ENCODE measurements around the gene PTPN14.

The PTPN14 gene

DNA sequence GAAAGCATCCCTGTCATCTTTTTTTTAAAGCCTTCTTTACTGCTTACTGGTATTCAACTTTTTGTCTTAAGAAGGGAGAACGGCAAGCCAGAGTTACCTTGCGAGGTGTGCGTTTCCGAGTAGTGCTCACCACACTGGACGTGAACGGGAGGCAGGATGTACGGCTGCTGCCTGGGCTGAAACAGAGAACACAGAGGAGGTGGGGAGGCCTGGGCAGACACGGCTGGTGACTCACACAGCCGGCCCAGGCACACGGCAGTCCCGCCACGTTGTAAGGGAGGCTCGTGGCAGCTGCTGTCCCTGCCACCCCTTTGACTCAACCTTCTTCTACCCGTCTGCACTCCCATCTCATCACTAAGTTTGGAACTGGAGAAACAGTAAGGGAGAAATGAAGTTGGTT is 164.7 kb downstream of the PTPN14 start:
- no peak for DNase-seq

DNA sequence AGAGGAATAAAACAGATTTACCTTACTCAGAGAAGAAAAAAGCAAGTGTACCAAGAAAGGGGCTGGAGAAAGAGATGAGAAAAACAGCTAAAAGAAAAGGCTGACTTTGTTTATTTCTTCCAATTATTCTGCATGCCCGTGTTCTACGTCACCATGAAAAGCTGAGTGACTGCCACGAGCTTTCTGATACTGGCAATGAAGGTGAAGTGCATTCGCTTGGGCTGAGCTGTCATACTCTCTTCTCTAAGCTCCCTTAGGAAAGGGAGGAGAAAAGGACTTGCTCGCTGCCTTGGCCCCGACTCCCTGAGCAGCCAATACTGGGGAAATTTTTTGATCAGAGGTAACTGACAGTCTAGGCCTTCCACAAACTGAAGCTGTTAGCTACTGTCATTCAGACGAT is 165.1 kb downstream of the PTPN14 start:
- no peak for DNase-seq

DNA sequence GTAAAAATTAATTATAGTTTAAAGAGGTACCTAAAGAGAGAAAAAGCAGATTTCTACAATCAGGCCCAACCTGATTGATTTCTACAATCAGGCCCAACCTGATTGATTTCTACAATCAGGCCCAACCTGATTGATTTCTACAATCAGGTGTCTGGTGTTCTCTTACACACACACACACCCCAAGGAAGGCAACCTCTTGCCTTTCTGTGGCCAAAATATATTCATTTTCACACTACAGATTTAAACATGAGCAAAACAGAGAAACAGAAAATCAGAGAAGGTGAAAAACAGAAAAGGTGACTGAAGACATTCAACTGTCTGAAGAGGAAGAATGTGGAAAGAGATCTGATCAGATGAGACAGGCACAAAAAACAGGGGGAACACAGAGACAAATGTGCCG is 166.0 kb downstream of the PTPN14 start:
- DNase-seq: no peak

DNA sequence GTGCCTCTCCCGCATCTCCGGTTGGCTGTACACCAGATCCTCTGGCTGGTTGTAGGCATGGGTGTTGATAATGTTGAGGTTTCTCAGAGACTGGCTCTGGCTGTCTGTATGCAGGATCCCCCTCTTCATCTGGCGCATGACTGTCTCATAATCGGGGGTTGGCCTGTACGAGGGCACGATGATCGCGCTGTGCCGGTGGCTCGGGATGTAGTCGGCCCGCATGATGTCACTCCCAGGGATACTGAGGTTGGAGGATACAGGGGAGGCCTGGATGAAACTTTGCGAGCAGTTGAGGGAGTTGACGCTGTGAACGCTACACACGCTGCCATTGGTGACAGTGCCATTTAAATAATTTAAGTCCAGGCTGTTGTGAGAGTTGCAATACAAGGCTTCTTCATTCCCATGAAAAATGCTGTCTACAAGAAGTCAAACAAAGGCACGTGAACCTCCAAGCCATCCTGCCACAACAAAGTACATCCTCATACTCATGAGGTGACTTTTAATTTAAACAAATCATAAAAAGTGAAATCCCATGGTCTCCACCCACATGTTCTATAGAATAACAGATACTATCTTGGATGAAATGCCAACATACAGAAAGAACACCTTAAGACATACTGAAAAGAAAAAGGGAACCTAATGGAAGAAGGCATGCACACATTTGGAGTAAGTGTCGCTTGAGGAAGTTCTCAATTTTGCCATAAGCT is 166.9 kb downstream of the PTPN14 start:
- DNase-seq: no peak

DNA sequence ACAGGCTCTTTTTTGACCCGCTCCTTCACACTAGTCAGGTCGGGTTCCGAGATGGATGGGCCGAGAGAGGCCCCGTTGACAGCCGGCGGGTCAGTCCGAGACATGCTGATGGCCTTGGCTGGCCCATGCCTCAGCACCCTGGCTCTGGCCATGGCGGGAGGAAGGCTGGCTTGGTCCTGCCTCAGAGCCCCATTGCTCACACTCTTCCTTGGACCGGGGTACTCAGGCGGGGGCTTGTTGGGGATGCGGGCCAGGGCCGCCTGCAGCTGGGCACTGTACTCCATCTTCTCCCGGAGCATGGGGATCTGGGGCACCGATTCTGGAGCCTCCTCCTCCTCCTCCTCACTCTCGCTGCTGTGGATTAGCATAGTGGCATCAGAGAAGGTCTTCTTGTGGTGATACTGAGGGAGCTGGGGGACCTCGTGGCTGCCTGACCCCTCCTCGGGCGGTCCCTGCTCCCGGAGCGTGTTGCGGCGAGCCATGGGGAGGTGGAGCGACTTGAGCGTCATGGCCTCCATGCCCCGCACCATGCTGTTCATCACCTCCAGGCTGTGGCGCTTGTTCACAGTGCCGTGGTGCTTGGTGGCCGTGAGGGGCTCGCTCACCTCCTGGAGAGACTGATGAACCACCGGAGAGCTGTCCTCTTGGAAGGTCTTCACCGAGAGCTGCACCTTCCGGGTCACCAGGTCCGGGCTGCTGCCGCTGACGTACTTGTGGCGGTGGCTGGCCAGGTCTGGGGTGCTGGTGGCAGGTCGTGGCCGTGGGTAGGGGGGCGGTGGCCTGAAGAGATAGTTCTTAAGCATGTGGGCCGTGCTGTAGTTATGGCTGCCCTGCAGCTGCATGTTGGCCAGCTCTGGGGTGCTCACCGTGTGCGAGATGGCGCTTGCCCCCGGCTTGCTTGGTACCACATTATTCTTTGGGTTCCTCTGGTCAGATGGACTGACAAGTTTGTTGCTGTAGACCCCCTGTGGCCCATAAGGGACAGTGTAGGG is 167.7 kb downstream of the PTPN14 start:
- no peak for DNase-seq

DNA sequence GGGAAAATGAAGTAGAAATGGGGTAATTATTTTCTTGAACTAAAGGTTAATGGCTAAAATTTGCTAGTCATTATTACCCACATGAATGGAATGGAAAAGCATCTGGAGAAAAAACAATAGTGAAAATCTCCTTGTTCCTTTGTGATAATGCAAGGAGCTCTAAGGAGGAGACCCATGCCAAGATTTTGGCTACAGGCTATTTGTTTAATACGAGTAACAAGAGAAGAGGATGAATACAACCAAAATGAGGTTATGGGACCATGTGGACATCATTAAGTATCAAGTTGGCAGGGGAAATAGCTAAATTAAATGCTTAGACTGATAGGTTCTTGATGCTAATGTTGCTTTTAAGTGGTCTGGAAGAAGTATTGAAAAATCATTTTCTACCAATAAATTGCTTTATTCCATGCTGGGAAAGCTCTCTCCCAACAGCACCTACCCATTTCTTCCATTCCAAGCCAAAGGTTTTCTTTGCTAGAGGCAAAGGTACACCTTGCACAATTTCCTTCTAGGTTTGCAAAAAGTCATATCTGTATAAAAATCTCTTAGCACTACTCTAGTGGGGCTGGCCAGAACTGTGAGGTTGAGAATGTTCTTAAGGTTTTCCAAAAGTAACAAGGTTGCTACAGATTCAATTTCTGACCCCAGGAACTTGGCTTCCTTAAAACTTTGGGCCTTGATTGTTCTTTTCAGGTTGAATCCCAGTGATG is 170.3 kb downstream of the PTPN14 start:
- no peak for DNase-seq

DNA sequence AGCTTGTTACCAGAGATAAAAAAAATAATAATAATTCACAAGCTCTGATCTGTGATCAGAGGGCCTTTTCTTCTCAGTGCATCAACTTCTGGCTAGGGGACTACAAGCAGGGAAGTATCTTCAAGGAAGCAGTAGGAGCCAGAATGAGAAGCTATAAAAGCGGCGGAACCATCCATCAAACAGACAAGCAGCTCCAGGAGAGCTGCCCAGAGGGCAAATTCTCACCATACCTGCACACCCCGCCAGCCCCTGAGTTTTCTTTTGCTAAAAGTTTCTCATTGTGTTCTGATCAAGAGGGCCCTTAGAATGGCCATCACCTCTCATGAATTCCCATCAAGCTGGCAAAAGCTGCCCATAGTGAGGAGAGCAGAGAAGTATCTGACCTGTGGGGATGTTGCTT is 171.0 kb downstream of the PTPN14 start:
- DNase-seq: no peak

DNA sequence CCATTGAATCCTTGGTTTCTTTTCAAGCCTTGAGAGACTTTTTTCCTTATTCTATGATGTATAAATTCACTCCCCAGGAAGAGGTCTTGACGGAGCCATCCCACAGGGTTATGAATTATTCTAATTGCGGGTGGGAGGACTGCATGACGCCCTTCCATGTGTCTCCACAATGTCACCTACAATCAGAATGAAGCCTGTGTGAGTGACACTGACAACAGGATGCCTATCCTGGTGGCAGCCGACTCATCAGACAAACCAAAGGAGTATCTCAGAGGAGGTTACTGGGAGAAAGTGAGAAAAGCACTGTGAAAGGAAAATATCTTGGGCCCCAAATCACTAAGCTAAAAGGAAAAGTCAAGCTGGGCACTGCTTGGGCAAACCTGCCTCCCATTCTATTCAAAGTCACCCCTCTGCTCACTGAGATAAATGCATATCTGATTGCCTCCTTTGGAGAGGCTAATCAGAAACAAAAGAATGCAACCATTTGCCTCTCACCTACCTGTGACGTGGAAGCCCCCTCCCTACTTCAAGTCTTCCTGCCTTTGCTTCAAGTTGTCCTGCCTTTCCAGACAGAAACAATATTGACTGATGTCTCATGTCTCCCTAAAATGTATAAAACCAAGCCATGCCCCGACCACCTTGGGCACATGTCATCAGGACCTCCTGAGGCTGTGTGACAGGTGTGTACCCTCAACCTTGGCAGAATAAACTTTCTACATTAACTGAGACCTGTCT is 172.0 kb downstream of the PTPN14 start:
- no peak for DNase-seq

DNA sequence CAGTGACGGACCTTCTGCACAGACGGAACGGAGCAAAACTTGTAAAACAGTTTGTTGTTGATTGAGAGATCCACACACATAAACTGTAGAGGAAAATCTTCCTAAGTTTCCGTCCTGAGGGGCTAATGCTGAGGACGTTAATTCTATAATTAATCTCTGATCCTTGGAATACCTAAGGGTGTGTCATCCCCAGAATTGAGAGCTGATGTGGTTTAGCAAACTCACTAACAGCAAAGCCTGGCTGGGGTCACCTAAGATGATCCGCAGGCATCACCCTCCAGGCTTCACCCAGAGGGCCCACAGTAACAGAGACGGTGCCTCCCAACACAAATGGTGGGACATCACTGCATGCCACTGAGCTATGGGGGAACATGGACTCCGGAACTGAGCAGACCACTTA is 172.9 kb downstream of the PTPN14 start:
- no peak for DNase-seq

DNA sequence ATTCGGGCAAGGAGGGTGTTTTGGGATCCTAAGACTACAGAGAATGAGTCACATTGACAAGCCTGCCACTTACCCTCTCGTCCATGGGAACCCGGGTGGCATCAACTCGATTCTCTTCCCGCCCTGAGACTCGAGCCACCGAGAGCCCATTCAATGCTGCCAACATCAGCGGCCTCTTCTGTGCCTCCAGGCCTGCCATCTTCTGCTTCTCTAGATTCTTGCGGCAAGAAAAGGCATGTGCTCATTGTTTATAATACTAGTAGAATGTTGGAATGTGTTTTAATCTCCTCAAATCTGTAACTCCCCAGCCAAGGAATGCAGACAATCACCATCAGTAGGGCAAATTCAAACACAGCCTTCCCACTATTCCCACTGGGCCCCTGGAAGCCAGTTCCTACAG is 173.5 kb downstream of the PTPN14 start:
- DNase-seq: no peak

DNA sequence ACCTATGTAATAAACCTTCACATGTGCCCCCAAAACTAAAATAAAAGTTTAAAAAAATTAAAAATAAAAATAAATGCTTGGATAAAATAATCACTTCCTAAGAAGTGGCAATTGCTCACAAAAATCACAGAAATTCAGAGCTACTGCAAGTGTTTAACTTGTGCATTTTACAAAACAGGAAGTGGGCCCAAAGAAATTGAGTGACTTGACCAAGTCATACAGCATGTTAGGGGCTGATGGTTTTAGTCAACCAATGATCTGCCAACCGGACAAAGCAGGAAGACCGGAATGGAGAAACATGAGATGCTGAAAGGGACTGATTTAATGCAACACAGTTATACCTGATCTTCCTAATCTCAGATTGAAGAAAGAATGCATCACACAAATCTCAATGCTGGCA is 173.9 kb downstream of the PTPN14 start:
- no peak for DNase-seq

DNA sequence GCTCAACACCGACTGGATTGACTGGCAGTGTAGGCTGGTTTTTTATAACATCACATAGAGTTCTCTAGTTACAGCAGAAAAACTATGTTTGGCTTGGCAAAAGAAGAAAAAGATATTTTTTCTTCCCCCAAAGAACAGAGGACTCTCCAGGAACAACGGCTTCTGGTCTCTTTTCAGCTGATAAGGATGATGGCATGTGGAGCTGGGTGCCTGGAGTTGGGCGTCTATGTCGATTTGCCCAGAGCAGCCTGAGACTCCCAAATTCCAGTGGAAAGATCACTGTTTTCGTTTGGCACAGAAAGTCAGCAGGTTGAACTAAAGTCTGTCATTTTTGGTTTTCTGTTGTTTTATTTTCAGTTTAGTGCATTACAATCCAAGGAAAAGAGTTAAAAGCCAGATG is 179.3 kb downstream of the PTPN14 start:
- DNase-seq: no peak

DNA sequence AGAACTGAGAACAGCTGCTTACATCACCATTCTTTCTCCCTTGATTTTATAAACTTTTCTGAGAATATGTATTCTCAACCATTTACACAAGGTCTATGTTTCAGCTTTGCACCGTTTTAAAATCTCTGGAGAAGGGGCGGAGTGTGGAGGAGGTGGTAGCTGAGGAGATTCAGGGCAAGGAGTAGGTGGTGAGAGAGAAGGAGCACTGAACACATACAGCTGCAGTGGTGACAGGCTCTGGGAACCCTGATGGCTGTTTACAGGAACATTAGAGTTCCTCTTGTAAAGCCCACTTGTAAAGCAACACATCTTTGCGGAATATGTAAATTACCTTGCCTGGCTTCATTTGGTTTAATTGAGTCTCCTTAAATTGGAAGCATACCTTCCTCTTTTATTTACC is 180.8 kb downstream of the PTPN14 start:
- no peak for DNase-seq

DNA sequence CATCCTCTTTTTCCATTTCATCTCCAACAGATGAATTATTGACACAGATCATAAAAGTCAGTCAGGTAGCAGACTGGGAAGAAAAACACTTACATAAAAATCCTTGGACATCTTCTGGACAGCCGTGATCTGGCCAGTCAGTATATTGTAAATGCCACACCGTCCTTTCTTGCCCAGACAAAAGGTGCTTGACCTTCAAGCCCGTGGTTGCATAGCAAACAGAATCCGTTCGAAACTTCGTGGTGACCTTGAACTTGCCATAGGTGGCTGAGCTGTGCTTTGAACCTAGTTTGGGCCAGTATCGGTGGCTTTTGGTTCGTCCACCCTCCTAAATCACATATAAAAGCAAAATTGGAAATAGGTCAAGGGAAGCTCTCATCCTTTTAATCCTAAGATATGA is 182.0 kb downstream of the PTPN14 start:
- DNase-seq: no peak

DNA sequence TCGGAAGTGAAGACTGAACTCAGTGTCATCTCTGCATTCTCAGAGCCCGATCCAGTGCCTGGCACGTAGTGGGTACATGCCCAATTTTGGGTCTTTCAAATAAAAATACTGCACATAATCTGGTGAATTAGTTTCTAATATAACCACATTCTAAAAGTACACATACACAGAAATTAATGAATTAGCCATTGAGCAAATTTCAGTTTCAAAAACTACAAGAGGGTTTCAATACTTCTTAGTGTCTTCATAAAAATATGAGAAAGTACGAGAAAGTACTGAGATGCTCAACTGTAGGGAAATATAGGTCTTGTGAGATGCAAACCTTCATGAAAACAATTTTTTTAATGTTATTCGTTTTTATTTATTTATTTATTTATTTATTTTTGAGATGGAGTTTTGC is 183.6 kb downstream of the PTPN14 start:
- DNase-seq: no peak

DNA sequence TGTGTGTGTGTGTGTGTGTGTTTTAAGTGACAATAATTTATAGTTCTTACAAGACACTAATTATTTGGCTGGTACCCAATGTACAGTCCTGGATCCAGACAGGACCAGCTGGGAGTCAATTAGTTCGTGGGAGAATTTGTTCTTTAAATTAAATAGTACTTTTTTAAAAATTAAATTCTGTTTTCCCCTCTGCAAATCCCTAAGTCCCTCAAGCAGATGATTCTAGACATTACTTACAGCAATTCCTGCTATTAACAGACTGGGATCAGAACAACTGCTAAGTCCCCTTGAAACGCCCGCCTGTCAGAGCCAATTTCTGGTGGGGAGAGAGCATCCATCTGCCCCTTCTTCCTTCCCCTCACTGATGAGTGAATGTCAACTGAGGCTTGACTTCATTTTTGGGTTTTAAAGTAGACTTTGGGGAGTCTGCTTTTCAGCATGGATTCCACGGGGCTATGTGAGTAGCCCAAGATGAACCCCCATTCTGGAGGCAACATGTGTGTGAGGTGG is 186.6 kb downstream of the PTPN14 start:
- no peak for DNase-seq

DNA sequence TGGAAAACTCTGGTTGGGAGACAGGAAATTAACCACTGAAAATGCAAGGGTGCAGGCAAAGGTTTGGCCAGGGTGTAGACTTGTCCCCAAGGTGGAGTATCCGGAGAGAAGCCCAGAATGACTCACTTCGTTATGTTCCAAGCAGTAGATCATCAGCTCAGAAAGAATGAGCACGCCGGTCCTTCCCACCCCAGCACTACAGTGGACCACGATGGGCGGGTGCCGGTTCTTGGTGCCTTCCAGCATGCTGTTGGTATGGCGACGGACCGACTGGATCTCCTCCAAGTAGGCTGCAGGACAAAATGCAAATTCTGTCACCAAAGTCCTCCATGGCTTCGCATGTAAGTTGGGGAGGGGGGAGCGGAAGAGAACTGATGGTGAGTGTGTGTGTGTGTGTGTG is 187.0 kb downstream of the PTPN14 start:
- no peak for DNase-seq

DNA sequence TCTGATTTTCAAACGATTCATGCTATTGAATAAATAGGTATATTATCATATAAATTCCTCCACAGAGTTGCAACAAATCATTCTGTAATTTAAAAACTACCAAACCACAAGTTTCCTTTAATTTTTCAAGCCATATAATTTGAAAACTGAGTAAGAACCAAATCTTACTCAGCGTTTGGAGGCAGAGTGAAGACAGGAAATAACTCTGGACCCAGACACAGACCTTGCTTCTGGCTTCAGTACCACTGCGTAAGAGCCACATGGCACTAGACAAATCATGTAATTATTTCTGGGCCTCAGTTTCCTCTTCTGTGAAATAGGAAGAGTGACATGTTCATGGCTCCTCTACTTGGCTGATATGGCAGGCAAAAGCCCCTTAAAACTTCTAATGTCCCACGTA is 188.0 kb downstream of the PTPN14 start:
- DNase-seq: no peak

DNA sequence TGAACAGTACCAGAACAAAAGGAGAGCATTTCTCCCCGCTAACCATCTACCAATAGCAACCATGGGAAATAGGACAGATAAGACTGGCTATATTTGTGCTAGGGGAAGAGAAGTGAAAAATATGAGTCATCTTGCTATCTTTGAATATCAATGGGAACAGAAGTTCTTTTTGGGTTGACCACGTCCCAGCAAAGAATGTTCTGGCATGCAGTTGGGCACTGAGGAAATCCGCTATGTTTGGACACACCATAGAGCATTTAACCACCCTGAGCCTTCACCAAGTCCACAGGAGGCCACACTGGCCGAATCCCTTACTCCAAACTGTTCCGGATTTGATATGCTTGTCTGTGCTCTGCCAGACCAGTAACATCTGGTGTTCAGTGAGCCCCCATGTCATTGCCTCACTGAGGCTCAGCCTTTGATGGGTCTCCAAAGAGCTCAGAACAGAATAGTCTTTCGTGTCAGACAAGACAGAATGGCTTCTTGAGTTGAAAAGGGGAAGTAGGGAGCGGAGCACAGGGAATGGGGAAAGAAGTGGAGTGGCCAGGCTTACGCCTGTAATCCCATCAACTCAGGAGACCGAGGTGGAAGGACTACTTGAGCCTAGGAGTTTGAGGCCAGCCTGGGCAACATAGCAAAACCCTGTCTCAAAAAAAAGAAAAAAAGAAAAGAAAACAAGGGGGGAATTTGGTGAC is 189.1 kb downstream of the PTPN14 start:
- no peak for DNase-seq

DNA sequence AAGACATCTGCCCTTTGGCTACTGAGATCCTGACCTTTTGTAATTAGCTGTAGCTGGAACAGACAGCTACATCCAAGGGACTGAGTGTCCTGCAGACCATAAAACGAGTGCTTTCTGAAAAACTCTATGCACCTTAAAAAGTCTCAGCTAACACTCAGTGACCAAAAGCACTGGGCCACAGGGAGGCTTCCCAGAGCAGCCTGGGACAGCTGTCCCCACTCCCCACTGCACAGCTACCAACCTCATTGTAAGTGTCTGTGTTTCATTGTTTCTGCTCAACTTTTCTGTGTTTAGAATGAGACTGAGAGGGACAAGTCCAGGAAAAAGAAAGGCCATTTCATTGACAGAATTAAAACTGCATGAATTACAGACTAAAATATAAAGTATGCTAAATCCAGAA is 189.8 kb downstream of the PTPN14 start:
- DNase-seq: no peak

DNA sequence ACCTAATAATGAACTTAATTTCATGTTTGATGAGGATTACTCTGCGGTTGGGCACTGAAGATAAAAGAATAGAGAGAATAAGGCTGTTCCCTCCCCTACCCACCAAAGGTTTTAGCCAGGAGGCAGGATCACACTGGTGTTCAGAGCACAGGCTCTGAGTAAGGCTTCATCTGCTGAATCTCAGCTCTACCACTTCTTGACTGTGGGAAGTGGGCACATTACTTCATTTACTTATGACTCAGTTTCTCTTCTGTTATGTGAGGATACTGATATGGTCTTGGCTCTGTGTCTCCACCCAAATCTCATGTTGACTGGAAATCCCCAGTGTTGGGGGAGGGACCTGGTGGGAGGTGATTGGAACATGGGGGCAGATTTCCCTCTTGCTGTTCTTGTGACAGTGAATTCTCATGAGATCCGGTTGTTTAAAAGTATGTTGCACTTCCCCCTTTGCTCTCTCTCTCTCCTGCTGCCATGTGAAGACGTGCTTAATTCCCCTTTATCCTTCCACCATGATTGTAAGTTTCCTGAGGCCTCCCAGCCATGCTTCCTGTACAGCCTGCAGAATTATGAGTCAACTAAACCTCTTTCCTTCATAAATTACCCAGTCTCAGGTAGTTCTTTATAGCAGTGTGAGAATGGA is 190.8 kb downstream of the PTPN14 start:
- no peak for DNase-seq

DNA sequence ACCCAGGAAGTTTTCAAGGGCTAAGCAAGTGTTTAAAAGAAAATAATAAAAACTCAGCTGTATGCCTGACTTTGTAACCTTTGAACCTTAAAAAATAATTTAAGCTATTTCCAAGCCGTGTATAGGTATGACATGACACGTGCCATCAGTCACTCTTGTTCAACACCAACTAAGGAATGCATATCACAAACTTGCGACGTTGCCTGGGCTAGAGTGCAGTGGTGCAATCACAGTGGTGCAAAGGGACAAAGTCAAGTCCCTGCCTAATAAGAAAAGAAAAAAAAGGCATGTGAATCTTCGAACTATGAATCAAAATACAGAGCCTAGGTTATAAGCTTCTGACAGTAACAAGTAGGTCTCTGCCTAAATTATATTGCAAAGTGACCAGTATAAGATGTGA is 191.3 kb downstream of the PTPN14 start:
- DNase-seq: no peak
